CD4-positive, alpha-beta T cell treated with Interferon alpha-2 for 1 hour (primary cell): ENCODE measurements around the gene R3HDM4.
A peak's percentile ranks its signal among the peaks of the same experiment; 100 is the strongest.

Source experiments
- DNase-seq, 2 donors: peaks; one replicate each; pipeline ENCODE4 v3.0.0-alpha.2; 2020 to 2022

The R3HDM4 gene

DNA sequence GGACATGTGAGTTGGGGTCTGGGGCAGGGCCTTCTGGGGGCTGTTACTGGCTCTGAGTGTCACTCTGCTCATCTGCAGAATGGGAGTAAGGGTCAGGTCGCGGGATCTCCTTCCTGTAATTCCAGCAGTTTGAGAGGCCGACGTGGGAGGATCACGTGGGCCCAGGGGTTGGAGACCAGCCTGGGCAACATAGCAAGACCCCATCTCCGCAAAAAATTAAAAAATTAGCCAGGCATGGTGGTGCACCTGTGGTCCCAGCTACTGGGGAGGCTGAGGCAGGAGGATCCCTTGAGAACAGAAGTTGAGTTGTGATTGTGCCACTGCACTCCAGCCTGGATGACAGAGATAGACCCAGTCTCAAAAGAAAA, 16.9 kb upstream of the R3HDM4 start:
- DNase-seq: no peak

DNA sequence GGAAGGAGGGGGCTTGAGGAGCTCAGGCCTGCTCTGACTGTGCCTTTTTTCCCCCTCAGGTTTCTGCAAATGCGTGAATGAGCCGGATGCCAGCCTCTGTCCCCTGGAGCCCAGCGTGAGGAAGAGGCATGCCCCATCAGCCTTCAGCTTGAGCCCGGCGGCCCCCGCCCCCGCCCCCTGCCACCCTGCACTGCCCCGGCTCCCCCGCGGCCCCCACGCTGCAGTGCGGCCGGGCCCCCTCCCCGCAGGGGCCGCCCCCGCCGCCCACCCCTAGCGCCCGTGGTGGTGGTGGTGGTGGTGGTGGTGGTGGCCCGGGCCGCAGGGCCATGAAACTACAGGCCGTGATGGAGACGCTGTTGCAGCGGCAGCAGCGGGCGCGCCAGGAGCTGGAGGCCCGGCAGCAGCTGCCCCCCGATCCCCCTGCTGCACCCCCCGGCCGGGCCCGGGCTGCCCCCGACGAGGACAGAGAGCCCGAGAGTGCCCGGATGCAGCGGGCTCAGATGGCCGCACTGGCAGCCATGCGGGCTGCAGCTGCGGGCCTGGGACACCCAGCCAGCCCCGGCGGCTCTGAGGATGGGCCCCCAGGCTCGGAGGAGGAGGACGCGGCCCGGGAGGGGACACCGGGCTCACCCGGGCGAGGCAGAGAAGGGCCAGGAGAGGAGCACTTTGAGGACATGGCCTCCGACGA, 16.3 kb upstream of the R3HDM4 start:
- no peak for DNase-seq

DNA sequence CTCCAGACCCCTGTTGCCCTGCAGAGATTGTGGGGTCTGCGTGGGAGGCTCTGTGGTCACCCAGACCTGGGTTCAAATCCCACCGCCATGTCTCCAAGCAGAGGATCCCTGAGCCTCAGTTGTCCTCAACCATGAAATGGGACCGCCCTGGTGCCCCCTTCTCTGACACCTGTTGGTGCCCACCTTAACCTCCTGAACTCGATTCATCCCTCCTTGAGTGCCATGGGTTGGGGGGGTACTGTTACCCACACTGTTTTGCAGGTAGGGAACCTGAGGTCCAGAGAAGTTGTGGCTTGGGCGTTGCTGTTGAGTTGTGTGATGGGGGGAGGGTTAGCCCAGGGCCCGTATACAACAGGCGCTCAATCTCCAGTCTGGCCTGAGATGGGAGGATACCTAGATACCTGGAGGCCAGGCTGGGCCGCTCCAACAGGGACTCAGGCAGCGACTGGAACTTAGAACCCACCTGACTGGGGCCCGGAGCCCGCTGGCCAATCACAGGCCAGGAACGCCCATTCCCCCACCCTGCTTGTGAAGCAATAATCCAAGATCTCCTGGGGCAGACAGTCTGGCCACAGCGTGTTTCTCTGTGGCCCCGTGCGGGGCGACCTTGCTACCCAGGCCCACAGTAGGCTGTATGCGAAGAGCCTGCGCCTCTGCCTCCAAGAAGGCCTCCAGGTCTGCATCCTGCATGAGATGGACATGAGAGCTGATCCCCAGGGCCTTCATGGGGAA, 15.6 kb upstream of the R3HDM4 start:
- DNase-seq: no peak

DNA sequence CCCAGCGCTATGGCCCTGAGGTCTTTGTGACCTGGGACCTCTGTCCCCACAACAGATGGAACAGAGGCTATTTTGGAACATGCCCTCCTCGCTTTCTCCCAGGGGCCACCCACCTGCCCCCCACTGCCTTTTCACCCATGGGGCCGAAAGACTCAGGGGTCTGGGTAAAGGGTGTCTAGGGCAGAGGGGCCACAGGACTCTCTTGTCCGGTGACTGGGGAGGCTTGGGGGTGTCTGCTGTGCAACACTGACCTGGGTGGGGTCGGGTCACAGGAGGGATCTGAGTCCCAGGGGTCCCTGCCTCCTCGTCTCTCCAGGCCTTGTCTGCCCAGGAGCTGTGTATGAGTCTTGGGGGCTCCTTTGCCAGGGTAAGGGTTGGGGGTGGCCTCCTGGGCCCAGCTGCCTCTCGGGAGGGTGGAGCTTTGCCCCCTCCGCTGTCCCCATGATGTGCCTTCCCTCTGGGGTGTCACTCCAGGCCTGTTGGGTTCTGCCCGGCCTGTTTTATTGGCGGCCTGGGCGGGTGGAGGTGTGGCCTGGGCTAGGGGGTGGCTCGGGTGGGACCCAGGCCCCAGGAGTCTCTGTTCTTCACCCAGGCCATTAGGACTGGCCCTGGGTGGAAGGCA, 14.9 kb upstream of the R3HDM4 start:
- no peak for DNase-seq

DNA sequence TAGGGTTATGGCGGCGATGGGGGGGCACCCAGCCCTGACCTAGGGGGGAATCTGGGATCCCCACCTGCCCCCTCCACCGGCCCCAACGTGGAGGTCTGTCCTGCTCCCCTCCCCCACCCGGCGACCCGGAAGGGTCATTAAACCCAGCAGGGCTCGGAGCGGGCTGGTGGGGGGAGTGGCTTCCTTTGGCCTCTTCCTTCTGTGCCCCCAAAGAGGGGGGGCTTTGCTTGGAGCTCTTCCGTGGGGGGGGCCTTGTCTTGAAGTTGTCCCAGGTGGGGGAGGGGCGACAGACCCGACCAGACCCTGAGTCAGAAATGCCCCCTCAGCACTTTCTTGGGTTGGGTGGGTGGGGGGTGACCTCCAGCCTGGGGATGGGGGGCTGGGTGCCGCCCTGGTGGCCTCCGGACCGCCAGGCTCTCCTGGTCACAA, 14.3 kb upstream of the R3HDM4 start:
- no peak for DNase-seq

DNA sequence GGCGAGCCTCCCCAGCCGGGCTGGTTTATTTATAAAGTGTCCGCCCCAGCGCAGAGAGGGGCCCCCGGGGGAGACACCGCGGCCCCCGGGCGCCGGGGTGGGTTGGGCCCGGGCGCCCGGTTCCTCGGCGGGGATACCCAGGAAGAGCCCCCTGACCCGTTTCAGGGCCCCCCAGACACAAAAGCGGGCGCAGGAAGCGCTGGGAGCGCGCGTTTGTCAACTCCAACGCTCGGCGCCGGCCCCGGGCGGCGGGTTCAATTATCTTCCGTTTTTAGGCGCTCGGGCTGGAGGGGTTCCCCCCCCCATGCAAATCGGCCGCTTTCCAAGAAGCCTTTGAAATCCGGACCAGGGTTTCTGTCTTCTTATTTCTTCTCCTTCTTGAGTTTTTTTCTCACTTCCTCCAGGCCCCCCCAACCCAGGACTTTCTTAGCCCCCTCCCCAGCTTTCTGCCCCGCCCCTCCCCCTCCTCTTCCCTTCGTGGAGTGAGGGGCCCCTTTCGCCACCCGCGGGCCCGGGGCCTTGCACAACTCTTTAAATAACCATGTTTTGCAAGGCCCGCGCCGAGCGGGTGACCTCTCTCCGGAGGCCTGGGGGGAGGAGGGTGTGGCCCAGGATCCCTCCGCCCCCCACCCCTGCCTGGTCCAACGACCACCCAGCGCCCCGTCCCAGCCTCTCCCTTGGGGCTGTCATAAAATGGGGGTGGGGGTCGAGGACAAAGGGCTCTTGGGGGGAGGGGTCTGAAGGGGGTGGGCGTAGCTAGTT, 13.8 kb upstream of the R3HDM4 start:
- peak; percentile 47 to 59 for DNase-seq

DNA sequence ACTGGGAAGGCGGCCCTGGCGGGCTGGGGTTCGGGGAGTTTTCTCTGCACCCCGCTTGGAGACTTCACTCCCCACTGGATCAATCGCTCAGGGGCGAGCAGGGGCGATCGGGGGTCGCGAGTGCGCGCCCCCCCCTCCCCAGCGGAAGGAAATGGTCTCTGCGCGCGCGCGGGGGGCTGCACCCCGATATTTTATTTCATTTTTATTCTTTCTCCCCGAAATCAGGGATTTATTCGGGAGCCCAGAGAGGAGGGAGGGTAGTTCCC, 13.2 kb upstream of the R3HDM4 start:
- no peak for DNase-seq

DNA sequence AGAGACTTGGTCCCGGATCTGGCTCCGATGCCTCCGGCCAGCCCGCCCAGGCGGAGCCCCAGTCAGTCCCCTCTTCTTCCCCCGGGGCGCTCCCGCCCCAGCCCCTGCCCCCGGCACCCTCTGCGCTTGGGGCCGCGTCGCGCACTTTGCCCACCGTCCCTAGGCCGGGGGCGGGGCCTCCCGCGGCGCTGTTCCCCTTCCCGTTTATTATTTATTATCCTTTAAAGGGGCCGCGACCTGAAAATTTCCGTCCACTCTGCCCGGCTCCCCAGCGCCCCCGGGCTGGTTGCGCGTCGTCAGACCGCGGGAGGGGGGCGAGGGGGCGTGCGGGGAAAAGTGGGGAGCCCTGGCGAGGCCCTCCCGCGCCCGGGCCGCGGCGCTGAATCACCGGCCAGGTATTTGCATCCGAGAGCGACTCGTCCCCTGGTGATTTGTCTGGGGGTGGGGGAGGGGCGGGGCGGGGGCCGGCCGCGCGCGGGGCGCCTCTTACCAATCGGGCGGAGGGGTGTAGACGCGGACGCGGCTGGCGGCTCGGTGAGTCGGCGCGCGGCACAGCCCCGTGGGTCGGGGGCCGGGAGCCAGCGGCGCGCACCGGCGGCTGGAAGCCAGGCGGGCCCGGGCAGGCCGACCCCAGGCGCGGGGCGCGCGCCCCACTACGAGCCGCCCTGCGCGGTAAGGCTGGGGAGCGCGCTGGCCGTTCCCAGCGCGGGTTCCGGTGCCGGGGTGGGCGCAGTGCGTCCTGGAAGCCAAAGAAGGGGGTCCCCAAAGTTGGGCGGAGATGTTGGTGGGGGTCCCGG, 12.7 kb upstream of the R3HDM4 start, which contains the start of gene ARID3A:
Gene ARID3A (plus strand): TSS at position 510 of the 797 bp plus-strand sequence. CDS start 3,494 bp downstream, outside the sequence.
- peak; percentile 63 to 83 for DNase-seq

DNA sequence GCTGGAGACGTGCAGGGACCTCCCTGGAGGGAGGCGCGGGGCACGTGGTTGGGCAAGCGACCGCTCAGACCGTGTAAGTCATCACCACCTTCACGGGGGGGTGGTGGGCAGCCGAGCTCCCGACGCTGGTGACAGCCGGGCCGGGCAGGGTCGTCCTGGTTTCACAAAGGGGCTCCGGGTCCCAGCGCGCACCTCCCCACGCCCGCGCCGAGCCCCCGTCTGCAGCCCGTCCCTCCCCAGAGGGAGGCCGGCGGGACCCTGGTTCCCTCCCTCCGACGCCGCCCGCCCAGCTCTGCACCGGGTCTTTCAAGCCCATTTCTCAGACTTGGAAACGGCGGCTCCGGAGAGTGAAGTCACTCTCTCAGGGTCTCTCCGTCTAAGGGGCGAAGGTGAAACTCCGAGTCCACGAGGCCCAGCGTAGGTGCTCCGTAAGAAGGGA, 12.1 kb upstream of the R3HDM4 start:
- peak in 1 of 2 donors; percentile 62 for DNase-seq

DNA sequence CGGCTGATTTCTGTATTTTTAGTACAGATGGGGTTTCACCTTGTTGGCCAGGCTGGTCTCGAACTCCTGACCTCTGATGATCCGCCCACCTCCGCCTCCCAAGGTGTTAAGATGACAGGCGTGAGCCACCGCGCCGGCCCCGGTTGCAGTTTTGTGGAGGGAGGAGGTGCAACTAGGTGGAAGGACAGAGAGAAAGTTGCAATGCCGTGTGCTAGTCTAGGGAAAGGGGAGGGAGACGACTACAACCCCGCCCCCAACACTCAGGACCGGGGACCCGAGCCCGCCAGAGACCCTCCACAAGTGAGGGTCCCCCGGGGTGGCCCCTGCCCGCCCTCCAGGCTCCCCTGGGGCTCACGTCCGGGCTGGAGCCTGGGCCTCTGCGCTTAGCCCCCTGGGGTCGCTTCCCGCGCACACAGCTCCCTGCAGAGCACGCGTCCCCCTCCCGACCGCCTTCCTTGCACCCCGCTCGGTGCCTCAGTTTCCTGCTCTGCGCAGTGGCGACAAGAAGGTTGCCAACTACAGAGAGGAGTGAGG, 11.6 kb upstream of the R3HDM4 start:
- no peak for DNase-seq

DNA sequence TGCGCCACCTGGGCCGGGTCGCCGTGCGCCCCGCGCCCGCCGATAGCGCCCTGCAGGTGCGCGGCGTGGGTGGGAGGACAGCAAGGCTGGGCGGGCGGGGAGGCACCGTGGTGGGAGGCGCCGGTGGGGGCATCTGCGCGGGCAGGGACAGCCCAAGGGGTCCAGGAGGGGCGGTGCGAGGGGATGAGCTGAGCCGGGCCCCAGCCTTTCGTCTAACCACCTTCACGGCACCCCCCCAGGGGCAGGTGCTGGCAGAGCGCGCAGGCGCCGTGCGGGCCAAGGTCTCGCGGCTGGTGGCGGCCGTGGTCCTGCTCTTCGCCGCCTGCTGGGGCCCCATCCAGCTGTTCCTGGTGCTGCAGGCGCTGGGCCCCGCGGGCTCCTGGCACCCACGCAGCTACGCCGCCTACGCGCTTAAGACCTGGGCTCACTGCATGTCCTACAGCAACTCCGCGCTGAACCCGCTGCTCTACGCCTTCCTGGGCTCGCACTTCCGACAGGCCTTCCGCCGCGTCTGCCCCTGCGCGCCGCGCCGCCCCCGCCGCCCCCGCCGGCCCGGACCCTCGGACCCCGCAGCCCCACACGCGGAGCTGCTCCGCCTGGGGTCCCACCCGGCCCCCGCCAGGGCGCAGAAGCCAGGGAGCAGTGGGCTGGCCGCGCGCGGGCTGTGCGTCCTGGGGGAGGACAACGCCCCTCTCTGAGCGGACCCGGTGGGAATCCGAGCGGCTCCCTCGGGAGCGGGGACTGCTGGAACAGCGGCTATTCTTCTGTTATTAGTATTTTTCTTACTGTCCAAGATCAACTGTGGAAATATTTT, 7.2 kb upstream of the R3HDM4 start:
- peak; percentile 76 to 80 for DNase-seq

DNA sequence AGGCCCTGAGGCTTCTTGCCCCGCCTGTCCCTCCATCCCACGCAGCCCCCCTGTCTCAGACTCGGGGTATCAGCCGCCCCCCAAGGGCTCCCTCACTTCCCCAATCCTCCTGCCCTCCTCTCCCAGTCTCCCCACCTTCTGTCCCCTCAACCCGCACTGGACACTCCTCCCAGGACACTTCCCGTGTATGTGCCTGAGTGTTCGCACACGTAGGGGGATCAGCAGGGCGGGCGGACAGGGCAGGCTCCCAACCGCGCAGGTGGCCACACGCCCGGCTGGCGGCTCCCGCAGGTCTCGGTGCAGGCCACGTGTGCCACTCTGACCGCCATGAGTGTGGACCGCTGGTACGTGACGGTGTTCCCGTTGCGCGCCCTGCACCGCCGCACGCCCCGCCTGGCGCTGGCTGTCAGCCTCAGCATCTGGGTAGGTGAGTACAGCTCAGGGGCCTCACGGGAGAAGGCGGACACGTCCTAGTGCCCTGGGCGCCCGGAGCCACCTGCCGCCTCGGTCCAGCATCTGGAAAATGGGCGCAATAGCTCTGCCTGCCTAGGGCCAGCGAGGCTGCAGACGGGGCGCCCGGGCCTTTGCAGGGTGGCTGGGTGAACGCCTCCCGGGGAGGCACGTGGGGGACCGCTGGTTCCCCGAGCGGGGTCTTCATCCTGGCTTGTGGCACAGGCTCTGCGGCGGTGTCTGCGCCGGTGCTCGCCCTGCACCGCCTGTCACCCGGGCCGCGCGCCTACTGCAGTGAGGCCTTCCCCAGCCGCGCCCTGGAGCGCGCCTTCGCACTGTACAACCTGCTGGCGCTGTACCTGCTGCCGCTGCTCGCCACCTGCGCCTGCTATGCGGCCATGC, 6.4 kb upstream of the R3HDM4 start:
- no peak for DNase-seq

DNA sequence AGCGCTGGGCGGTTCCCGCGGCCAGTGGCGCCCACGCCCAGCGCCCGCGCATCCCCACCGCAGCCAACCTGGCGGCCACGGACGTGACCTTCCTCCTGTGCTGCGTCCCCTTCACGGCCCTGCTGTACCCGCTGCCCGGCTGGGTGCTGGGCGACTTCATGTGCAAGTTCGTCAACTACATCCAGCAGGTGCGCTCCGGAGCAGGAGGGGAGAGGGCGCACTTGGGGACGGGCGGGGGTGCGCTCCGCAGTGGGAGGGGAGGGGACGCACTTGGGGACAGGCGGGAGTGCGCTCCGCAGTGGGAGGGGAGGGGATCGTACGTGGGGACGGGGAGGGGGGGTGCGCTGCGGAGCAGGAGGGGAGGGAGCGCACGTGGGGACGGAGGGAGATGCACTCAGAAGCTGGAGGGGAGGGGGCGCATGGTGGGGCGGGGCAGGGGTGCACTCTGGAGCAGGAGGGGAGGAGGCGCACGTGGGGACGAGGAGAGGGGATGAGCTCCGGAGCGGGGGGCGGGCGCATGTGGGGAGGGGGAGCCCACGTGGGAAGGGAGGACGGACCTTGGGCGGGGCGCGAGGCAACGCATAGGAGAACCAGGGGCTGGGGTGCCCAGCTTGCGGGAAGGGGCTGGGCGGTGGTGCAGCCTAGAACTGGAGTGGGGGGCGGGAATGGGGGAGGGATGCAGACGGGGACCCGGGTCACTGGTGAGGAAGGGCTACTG, 5.6 kb upstream of the R3HDM4 start:
- no peak for DNase-seq

DNA sequence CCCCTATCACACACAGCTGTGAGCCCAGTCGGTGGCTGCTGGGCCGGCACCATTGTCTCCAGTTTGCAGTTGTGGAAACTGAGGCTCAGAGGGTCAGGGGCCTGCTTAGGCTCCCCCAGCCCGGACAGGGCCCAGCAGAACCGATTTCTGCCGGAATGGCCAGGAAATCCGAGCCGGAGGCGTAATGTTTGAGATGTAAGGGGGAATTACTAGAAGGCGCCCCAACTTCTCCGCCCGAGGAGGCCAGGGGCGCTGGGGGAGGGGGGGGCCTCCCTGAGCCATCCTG, 5.1 kb upstream of the R3HDM4 start:
- no peak for DNase-seq

DNA sequence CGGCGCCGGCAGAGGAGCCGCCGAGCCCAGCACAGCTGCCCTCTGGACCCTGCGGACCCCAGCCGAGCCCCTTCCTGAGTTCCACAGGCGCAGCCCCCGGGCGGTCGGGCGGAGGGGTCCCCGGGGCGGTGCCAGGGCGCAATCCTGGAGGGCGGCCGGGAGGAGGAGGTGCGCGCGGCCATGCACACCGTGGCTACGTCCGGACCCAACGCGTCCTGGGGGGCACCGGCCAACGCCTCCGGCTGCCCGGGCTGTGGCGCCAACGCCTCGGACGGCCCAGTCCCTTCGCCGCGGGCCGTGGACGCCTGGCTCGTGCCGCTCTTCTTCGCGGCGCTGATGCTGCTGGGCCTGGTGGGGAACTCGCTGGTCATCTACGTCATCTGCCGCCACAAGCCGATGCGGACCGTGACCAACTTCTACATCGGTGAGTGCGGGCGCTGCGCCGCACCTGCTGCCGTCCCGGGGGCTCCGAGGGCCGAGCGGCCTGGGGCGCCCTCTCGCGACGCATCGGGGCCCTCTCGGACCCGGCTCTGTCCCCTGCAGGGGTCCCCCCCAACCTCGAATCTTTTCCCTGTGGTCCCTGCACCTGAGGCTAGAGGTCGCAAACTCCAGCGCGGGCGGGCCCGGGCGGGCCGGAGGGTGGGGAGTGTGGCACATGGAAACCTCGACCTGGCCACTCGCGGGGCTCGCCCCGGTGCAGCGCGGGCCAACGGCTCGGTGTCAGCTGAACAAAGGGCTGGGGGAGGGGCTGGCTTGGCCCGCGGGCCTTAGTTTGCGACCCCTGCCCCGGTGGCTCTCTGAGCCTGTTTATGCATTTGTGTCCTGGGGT, 4.5 kb upstream of the R3HDM4 start, which contains the start of gene KISS1R:
Gene KISS1R (plus strand): TSS at position 11 of the 829 bp plus-strand sequence. CDS start 170 bp downstream, at position 181.
- DNase-seq: peak; percentile 66 to 77

DNA sequence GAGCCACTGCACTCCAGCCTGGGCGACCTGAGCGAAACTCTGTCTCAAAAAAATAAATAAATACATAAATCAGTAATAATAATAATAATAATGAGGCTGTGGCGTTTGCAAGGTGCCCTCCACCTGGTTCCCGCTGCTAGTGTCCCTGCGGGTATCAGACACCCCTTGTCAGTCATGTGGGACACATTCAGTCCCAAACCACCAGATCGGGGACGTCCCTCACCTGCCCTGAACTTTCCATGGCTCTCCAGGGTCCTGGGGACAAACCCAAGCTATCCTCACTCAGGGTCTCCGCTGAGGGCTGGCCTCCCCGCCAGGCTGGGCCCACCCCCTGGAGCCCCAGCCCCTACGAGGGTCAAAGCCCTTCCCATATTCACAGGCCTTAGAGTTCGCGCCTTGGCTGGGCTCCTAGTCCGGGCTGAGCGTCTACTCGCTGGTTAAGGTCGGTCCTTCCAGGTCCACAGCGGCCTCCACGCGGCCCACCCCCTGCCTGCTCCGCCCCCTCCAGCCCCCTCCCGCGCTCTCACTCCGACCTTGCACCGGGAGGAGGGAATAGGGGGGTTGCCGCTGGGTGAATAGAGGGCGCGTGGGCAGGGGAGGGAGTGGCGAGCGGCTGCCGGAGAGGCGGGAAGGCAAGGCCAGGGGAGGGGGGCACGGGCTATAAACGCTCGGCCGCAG, 3.8 kb upstream of the R3HDM4 start:
- no peak for DNase-seq

DNA sequence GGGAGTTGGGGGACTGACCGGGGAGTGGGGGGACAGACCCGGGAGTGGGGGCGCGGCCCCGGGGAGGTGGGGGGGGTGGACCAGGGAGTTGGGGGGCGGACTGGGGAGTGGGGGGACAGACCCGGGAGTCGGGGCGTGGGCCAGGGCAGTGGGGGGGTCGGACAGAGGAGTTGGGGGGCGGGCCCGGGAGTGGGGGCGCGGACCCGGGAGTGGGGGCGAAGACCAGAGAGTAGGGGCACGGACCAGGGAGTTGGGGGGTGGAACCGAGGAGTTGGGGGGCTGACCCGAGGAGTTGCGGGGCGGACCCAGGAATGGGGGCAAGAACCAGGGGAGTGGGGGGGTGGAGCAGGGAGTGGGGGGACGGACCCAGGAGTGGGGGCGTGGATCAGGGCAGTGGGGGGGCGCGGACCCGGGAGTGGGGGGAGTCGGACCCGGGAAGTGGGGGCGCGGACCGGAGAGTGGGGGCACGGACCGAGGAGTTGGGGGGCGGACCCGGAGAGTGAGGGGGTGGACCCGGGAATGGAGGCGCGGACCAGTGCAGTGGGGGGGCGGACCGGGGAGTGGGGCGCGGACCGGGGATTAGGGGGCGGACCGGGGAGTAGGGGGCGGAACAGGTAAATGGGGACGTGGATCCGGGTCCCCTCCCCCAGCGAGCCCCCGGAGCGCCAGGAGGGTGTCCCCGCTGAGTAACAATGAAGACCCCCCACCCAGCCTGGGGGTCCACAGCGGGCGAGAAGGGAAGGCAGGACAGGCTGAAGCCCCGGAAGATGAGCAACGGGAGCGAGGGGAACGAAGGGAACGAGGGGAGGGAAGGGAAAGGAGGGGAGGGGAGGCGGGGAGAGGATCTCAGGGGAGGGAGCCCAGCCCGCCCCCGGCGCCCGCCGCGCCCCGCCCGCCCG, 589 bp downstream of the R3HDM4 start:
- peak; percentile 39 to 59 for DNase-seq
